Nephron progenitor cell (in vitro differentiated cells): ENCODE data around the gene TBC1D2.

Experiments
- DNase-seq: peaks from one replicate; pipeline ENCODE4 v3.0.0; 2021
- H3K27ac Mint-ChIP-seq: 2 replicates; pipeline ENCODE4 v1.8.0; 2021; ENCODE audit warnings: mild to moderate bottlenecking, moderate library complexity, mixed read lengths
- H3K27me3 Mint-ChIP-seq: 2 replicates; pipeline ENCODE4 v1.8.0; 2021; ENCODE audit warnings: mild to moderate bottlenecking, low read depth, mixed read lengths; ENCODE audit not compliant: poor library complexity
- H3K36me3 Mint-ChIP-seq: 2 replicates; pipeline ENCODE4 v1.8.0; 2021; ENCODE audit warnings: low read depth, mixed read lengths
- H3K4me1 Mint-ChIP-seq: 2 replicates; pipeline ENCODE4 v1.8.0; 2021; ENCODE audit warnings: mixed read lengths
- H3K4me3 Mint-ChIP-seq: 2 replicates; pipeline ENCODE4 v1.8.0; 2021; ENCODE audit warnings: mild to moderate bottlenecking, moderate library complexity, mixed read lengths
- H3K9me3 Mint-ChIP-seq: 2 replicates; pipeline ENCODE4 v1.8.0; 2021; ENCODE audit warnings: mild to moderate bottlenecking, moderate library complexity, mixed read lengths
- TF ChIP-seq, protein P1 (sequence below): fragments of 200-600 bp; sonication (generic); IDR thresholded peaks from 2 replicates; pipeline ENCODE4 v1.5.0; 2021; ENCODE audit warnings: antibody characterized with exemption

The TBC1D2 gene

DNA sequence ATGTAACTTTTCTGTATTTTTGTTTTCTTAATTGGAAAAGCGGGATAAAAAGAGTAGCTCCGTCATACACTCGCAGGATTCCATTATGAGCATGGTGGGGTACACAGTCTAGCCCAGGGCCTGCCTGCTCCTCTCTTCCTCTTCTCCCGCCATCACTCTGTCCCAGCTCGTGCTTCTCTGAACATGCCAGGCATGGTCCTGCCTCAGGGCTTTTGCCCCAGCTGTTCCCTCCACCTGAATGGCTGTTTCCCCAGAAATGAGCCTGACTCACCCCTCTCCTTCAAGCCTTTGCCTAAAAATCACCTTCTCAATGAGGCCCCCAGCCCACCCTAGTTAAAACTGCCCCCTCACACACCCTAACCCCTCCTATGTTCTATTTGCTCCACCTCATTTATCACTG is 67.5 kb downstream of the TBC1D2 start:
- DNase-seq: no peak
- Mint-ChIP-seq H3K27me3 (peaks cover 17% of the 10 kb centered on the region), H3K4me1 (peaks cover 8% of the 10 kb centered on the region), H3K36me3 (no peaks in the 10 kb centered on the region), H3K4me3 (no peak overlapping the region), H3K9me3 (no peaks in the 10 kb centered on the region), H3K27ac (peak overlapping the region; percentile 56)
- TF ChIP-seq, protein P1, sequence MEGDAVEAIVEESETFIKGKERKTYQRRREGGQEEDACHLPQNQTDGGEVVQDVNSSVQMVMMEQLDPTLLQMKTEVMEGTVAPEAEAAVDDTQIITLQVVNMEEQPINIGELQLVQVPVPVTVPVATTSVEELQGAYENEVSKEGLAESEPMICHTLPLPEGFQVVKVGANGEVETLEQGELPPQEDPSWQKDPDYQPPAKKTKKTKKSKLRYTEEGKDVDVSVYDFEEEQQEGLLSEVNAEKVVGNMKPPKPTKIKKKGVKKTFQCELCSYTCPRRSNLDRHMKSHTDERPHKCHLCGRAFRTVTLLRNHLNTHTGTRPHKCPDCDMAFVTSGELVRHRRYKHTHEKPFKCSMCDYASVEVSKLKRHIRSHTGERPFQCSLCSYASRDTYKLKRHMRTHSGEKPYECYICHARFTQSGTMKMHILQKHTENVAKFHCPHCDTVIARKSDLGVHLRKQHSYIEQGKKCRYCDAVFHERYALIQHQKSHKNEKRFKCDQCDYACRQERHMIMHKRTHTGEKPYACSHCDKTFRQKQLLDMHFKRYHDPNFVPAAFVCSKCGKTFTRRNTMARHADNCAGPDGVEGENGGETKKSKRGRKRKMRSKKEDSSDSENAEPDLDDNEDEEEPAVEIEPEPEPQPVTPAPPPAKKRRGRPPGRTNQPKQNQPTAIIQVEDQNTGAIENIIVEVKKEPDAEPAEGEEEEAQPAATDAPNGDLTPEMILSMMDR: no peak

DNA sequence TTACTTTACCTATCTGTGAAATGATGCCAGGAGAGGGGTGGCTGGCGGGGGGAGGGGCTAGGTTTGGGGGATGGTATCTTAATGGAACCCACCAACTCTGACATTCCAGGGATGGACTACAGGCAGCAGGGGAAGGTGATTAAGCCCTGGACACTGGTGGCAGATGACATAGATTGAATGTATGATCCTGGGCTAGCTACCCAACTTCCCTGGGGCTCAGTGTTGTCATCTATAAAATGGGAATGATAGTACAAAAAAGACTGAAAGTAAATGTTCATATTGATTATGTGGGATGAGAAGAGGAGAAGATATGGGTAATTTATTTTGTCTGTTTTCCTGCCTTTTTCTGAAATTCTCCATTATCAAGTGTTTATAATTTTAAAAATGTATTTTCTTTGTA is 69.2 kb downstream of the TBC1D2 start:
- H3K36me3 Mint-ChIP-seq: no peaks in the 10 kb centered on the region
- peaks cover 23% of the 10 kb centered on the region for H3K4me1 Mint-ChIP-seq
- no peak for DNase-seq
- TF ChIP-seq, protein P1: no peak
- H3K27me3 Mint-ChIP-seq: peaks cover 22% of the 10 kb centered on the region
- H3K27ac Mint-ChIP-seq: no peak overlapping the region
- H3K4me3 Mint-ChIP-seq: no peak overlapping the region
- H3K9me3 Mint-ChIP-seq: no peaks in the 10 kb centered on the region

DNA sequence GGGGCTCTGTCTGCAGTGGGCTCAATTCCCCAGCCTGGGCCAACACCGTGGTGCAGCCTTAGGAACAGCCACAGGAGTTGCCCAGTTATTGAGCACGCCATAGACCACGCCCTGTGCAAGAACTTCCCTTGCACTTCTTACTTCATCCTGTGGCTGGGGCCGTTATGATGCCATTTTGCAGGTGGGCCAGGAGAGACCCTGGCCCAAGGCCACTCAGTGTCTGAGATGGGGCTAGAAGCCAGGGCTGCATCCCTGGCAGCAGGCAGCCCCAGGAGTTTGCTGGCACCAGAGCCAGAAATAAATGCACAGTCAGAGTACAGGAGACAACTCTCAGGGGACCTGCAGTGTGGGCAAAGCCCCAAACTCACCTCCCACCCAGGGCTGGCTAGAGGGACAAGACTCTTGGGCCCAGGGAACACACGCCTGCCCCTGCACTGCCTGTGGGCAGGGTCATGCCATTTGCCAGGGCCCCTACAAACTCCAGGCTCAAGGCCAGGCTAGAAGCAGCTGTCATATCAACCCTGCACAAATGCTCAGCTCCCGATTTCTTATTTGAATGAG is 69.8 kb downstream of the TBC1D2 start:
- H3K27me3 Mint-ChIP-seq: peaks cover 18% of the 10 kb centered on the region
- peaks cover 20% of the 10 kb centered on the region for H3K4me1 Mint-ChIP-seq
- DNase-seq: no peak
- TF ChIP-seq, protein P1: no peak
- H3K36me3 Mint-ChIP-seq: no peaks in the 10 kb centered on the region
- no peak overlapping the region for H3K27ac Mint-ChIP-seq
- no peaks in the 10 kb centered on the region for H3K9me3 Mint-ChIP-seq
- no peak overlapping the region for H3K4me3 Mint-ChIP-seq

DNA sequence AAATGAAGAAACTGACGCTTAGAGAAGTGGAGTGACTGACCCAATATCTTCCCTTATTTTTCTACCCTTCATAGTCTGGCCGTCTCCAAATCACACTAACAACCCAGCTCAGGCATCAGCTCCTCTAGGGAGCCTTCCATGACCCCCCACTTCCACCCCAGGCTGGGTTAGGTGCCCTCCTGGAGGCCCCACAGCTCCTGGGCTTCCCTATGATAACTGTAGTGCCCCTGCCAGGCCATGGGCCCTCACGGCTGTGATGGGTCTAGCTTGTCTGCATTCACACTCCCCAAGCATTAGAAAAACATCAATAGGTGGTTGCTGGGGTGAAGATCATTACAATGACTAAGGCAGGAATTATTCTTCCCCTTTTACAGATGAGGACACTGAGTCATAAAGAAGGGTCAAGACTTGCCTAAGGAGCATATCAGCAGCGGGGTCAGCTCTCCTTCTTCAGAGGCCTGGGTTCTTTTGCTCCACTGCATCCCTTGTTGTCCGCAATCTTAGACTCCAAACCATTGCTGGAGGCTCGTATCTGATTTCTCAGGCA is 70.4 kb downstream of the TBC1D2 start:
- Mint-ChIP-seq H3K4me1 (peaks cover 22% of the 10 kb centered on the region), H3K27me3 (peaks cover 12% of the 10 kb centered on the region), H3K4me3 (no peak overlapping the region), H3K9me3 (no peaks in the 10 kb centered on the region), H3K27ac (no peak overlapping the region), H3K36me3 (no peaks in the 10 kb centered on the region)
- TF ChIP-seq, protein P1: no peak
- no peak for DNase-seq

DNA sequence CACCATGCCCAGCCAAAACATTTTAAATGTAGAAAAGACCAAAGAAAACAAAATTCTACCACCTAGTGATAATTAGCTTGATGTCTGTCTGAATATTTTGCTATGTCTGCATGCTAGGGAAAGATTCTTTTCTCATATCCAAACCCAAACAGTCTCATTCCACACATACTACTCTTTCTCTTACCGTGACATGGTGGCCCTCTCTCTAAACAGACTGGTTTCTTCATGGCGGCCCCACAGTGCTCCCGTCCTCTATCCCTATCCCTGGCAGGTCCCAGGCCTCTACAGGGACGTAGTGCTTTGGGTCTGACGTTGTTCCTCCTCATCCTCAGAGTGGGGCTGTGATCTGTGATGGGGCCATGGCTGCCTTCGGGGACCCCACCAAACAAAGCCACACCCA is 71.1 kb downstream of the TBC1D2 start:
- H3K4me3 Mint-ChIP-seq: no peak overlapping the region
- H3K27ac Mint-ChIP-seq: no peak overlapping the region
- DNase-seq: no peak
- H3K9me3 Mint-ChIP-seq: no peaks in the 10 kb centered on the region
- TF ChIP-seq, protein P1: no peak
- H3K4me1 Mint-ChIP-seq: peaks cover 26% of the 10 kb centered on the region
- H3K27me3 Mint-ChIP-seq: peaks cover 11% of the 10 kb centered on the region
- no peaks in the 10 kb centered on the region for H3K36me3 Mint-ChIP-seq

DNA sequence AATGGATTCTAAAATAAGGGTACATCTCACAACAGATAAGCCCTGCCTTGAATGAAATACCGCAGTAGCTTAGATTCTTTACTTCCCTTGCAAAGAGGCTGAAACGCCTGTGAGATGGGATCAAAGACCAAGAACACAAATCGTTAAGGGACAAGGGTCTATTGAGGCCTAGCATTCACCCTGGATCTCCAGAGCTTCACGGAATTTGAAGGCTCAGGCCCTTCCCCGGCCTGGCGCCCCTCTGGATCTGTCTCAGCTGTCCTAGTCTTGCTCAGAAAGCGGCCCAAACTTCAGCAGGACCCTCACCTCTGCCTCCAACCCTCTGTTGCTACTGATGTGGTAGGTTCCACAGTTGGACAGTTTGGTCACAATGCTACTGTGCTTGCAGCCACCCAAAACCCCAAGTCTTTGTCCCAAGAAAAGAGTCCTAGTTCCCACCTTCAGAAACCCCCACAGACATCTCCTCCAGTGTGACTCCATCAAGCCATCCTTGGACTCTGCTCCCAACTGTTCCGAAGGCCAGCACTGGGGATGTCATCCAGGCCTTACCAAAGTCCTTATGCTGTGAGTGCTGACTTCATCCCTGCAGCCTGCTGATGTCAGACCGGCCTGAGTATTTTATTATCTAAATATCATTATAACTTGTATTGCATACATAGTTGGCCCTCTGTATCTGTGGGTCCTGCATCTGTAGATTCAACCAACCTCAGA is 72.4 kb downstream of the TBC1D2 start:
- DNase-seq: no peak
- H3K9me3 Mint-ChIP-seq: no peaks in the 10 kb centered on the region

More for the DNA sequence above, 72.4 kb downstream of the TBC1D2 start:
- Mint-ChIP-seq H3K4me3 (no peak overlapping the region), H3K27ac (no peak overlapping the region), H3K36me3 (no peaks in the 10 kb centered on the region), H3K27me3 (peaks cover 7% of the 10 kb centered on the region), H3K4me1 (peaks cover 26% of the 10 kb centered on the region)
- TF ChIP-seq, protein P1: no peak
